Activated CD8-positive, alpha-beta memory T cell treated with anti-CD3 and anti-CD28 coated beads, Interleukin-2, amount 10 ng/mL, durations not matched to agents 7 days and 5 days (primary cell): ENCODE data around the gene ASPSCR1. TPM values are rescaled to one million over a fixed set of nuclear protein-coding genes. Genes with fewer than 3 reads are reported as not detected.
A peak's percentile ranks its signal among the peaks of the same experiment; 100 is the strongest.
"Not testable (repeated sequence)": the region's sequence is repeated elsewhere in the genome, so short reads cannot be mapped to it uniquely, and the experiment has no call there.

ENCODE experiments used
- ATAC-seq: fragments of 150-1000 bp; cut with Tn5 transposase; one replicate; pipeline ENCODE4 v1.10.0; 2021; ENCODE audit warnings: moderate library complexity
- CTCF ChIA-PET: fragments of 350-600 bp; sonication (Branson Sonifier 250); formaldehyde crosslinking; loops from one replicate; lab custom pipeline; 2021; ENCODE audit warnings: antibody characterized with exemption; lab: Charles Lee
- DNase-seq: peaks from one replicate; pipeline ENCODE4 v3.0.0-alpha.2; 2020
- H3K27ac Mint-ChIP-seq: one replicate; pipeline ENCODE4 v1.8.0; 2021; ENCODE audit warnings: mild to moderate bottlenecking, mixed read lengths
- H3K27me3 Mint-ChIP-seq: one replicate; pipeline ENCODE4 v1.8.0; 2021; ENCODE audit warnings: mixed read lengths
- H3K36me3 Mint-ChIP-seq: one replicate; pipeline ENCODE4 v1.8.0; 2021; ENCODE audit warnings: mild to moderate bottlenecking, mixed read lengths
- H3K4me1 Mint-ChIP-seq: one replicate; pipeline ENCODE4 v1.8.0; 2021; ENCODE audit warnings: mixed read lengths
- H3K4me3 Mint-ChIP-seq: one replicate; pipeline ENCODE4 v1.8.0; 2021; ENCODE audit warnings: mild to moderate bottlenecking, moderate library complexity, mixed read lengths
- H3K9me3 Mint-ChIP-seq: one replicate; pipeline ENCODE4 v1.8.0; 2022; ENCODE audit warnings: low read depth, mixed read lengths
- total RNA-seq, 2 experiments: library from RNA; stranded (reverse); gene quantifications; one replicate each; pipeline ENCODE4 v1.2.3, GENCODE V29; 2021

The ASPSCR1 gene
- total RNA-seq, 2 experiments from 2014 or later, result 29.5 to 31.4 TPM

GRCh38 chr17:82031885-82032627 is 54.6 kb downstream of the ASPSCR1 start:
- peak; percentile 67 for ATAC-seq
- H3K27me3 Mint-ChIP-seq, result no peaks in the 10 kb centered on the region
- H3K4me1 Mint-ChIP-seq, result peaks cover 26% of the 10 kb centered on the region
- H3K9me3 Mint-ChIP-seq, result no peaks in the 10 kb centered on the region
- peak overlapping the region; percentile 9 for H3K4me3 Mint-ChIP-seq
- peaks cover 10% of the 10 kb centered on the region for H3K36me3 Mint-ChIP-seq
- CTCF ChIA-PET, result interaction anchor here (1.0 to 4.5 kb wide), 7 partner anchors 11 to 124 kb away, joined by 3 to 56 read pairs (median 4); no protein-coding TSS in a partner anchor
- DNase-seq, result peak; percentile 66
- no peak overlapping the region for H3K27ac Mint-ChIP-seq

- ATAC-seq (no peak), DNase-seq (no peak)
- Mint-ChIP-seq H3K27me3 (no peaks in the 10 kb centered on the region), H3K4me1 (peaks cover 25% of the 10 kb centered on the region), H3K9me3 (no peaks in the 10 kb centered on the region), H3K4me3 (no peak overlapping the region), H3K36me3 (peaks cover 10% of the 10 kb centered on the region), H3K27ac (no peak overlapping the region)
- CTCF ChIA-PET, result interaction anchor here (1.0 to 4.5 kb wide), 8 partner anchors 11 to 173 kb away, joined by 3 to 56 read pairs (median 4); partner anchors contain the start of genes CENPX and LRRC45
These were observed 56.1 kb downstream of the ASPSCR1 start for GRCh38 chr17:82033359-82034085.

DNA sequence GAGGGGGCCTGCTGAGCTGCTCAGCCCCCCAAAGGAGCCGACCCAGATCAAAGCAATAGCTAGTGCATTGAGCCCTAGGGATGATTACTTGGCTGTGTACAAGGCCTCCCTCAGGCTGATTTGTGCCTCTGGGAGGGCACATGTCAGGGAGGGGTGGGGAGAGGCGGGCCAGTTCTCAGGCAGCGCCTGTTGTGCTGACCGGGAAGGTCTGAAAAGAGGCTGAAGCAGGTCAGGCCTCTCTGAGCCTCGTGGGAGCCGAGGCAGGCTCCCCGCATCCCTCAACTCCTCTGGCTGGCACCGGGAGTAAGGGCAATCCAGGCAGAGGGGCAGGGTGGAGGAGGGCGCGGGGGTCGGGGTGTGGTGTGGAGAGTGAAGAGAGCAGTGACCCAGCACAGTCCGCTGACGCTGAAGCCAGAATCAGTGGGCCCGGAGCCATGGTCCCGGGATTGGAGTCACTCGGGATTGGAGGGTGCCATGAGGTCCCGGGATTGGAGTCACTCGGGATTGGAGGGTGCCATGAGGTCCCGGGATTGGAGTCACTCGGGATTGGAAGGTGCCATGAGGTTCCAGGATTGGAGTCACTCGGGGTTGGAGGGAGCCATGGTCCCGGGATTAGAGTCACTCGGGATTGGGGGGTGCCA is 57.1 kb downstream of the ASPSCR1 start:
- peaks cover 10% of the 10 kb centered on the region for H3K36me3 Mint-ChIP-seq
- CTCF ChIA-PET, result interaction anchor here (1.2 to 2.1 kb wide), 5 partner anchors 12 to 172 kb away, joined by 3 to 9 read pairs (median 4); partner anchors contain the start of genes CENPX and LRRC45

GRCh38 chr17:82035488-82035887 is 58.1 kb downstream of the ASPSCR1 start:
- no peaks in the 10 kb centered on the region for H3K27me3 Mint-ChIP-seq
- ATAC-seq (no peak), DNase-seq (no peak)
- no peaks in the 10 kb centered on the region for H3K9me3 Mint-ChIP-seq
- H3K4me1 Mint-ChIP-seq, result peaks cover 23% of the 10 kb centered on the region
- H3K4me3 Mint-ChIP-seq, result peak overlapping the region; percentile 74
- H3K36me3 Mint-ChIP-seq, result peaks cover 7% of the 10 kb centered on the region
- CTCF ChIA-PET, result interaction anchor here (0.8 to 3.5 kb wide), 5 partner anchors 12 to 119 kb away, joined by 3 to 10 read pairs (median 8); partner anchors contain the start of genes CENPX and LRRC45
- no peak overlapping the region for H3K27ac Mint-ChIP-seq

More for the DNA sequence above, 57.1 kb downstream of the ASPSCR1 start:
- no peak for ATAC-seq
- Mint-ChIP-seq H3K27me3 (no peaks in the 10 kb centered on the region), H3K4me1 (peaks cover 27% of the 10 kb centered on the region), H3K4me3 (no peak overlapping the region), H3K9me3 (no peaks in the 10 kb centered on the region), H3K27ac (no peak overlapping the region)
- DNase-seq, result no peak

DNA sequence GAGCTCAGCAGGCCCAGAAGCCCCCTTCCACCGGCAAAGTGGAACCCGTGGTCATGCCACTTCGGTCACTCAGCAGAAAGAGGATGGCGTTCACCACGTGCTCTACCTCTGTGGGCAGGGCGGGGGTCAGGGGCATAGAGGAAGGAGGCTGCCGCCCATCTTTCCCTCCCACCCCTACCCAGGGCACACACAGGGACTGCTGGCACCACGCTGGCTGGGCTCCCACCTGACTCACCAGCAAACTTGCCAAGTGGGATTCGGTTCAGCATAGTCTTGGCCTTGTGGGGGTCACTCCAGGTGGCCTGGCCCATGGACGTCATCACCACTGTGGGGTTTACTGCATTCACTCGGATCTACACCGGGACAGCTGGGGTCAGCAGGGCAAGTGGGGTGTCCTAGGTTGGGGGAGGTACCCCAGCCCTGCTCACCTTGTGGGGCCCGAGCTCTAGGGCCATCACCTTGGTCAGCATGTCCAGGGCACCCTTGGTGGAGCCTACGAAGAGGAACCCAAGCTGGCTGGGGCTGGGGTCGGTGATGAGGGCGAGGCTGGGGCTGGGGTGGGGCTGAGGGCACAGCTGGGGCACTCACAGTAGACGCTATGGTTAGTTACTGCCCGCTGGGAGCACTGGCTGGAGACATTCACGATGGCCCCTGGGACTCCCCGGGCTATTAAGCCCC is 58.7 kb downstream of the ASPSCR1 start:
- no peak for ATAC-seq
- CTCF ChIA-PET, result interaction anchor here (0.8 to 3.5 kb wide), 8 partner anchors 8 to 118 kb away, joined by 3 to 10 read pairs (median 5); partner anchors contain the start of genes CENPX and LRRC45
- Mint-ChIP-seq H3K27ac (no peak overlapping the region), H3K4me3 (peak overlapping the region; percentile 74), H3K27me3 (no peaks in the 10 kb centered on the region), H3K4me1 (peaks cover 22% of the 10 kb centered on the region), H3K36me3 (peaks cover 7% of the 10 kb centered on the region), H3K9me3 (no peaks in the 10 kb centered on the region)
- DNase-seq, result no peak

- CTCF ChIA-PET, result interaction anchor here (0.8 to 3.5 kb wide), 7 partner anchors 9 to 77 kb away, joined by 3 to 10 read pairs (median 5); partner anchors contain the start of genes CENPX and LRRC45
- DNase-seq, result no peak
These were observed 59.2 kb downstream of the ASPSCR1 start for GRCh38 chr17:82036634-82037091.

GRCh38 chr17:82037092-82037888 is 59.9 kb downstream of the ASPSCR1 start, which contains the start of gene DCXR:
TSS of gene DCXR (minus strand) at chr17:82037697. CDS start at chr17:82037682, 15 bp downstream.
- ATAC-seq, result peak; percentile 95
- H3K27ac Mint-ChIP-seq, result peak within 1 kb of the TSS; percentile 91
- CTCF ChIA-PET, result interaction anchor here (0.6 to 3.5 kb wide), 33 partner anchors 7 to 353 kb away, joined by 3 to 18 read pairs (median 5); partner anchors contain the start of genes CD7, CENPX, FASN and LRRC45

More at GRCh38 chr17:82036634-82037091, 59.2 kb downstream of the ASPSCR1 start:
- peaks cover 7% of the 10 kb centered on the region for H3K36me3 Mint-ChIP-seq
- peak overlapping the region; percentile 74 for H3K4me3 Mint-ChIP-seq
- no peaks in the 10 kb centered on the region for H3K27me3 Mint-ChIP-seq
- peak overlapping the region; percentile 28 for H3K27ac Mint-ChIP-seq
- no peaks in the 10 kb centered on the region for H3K9me3 Mint-ChIP-seq
- peaks cover 24% of the 10 kb centered on the region for H3K4me1 Mint-ChIP-seq
- ATAC-seq, result no peak

GRCh38 chr17:82037889-82038195 is 60.4 kb downstream of the ASPSCR1 start:
- Mint-ChIP-seq H3K36me3 (peaks cover 7% of the 10 kb centered on the region), H3K27me3 (no peaks in the 10 kb centered on the region), H3K4me3 (peak overlapping the region; percentile 74), H3K4me1 (peaks cover 24% of the 10 kb centered on the region), H3K9me3 (no peaks in the 10 kb centered on the region), H3K27ac (peak overlapping the region; percentile 91)
- CTCF ChIA-PET, result interaction anchor here (0.6 to 3.5 kb wide), 31 partner anchors 8 to 353 kb away, joined by 3 to 18 read pairs (median 5); partner anchors contain the start of genes CD7, CENPX, FASN and LRRC45
- DNase-seq, result no peak
- no peak for ATAC-seq

More at GRCh38 chr17:82037092-82037888, 59.9 kb downstream of the ASPSCR1 start, which contains the start of gene DCXR:
- Mint-ChIP-seq H3K4me1 (peaks cover 24% of the 10 kb centered on the region), H3K4me3 (peak within 1 kb of the TSS; percentile 74), H3K27me3 (no peaks in the 10 kb centered on the region), H3K9me3 (no peaks in the 10 kb centered on the region), H3K36me3 (peaks cover 7% of the 10 kb centered on the region)
- DNase-seq, result peak; percentile 98

DNA sequence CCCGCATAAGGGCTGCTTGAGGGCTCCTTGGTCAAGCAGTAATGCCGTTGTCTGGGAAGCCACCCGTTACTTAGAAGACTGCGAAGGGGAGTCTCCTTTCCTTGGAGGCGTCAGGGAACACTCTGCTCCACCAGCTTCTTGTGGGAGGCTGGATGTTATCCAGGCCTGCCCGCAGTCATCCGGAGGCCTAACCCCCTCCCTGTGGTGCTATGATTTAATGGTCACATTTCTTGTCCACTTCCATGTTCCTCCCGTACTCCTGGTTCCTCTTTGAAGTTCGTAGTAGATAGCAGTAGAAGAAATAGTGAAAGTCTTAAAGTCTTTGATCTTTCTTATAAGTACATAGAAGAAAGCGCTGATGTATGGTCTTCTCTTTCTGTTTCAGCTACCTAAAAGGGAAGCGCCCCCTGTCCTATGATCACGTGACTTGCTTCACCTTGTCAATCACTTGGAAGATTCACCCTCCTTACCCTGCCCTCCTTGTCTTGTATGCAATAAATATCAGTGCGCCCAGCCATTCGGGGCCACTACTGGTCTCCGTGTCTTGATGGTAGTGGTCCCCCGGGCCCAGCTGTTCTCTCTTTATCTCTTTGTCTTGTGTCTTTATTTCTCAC is 61.5 kb downstream of the ASPSCR1 start:
- DNase-seq, ATAC-seq, H3K36me3 Mint-ChIP-seq, H3K9me3 Mint-ChIP-seq, H3K27ac Mint-ChIP-seq, H3K27me3 Mint-ChIP-seq, H3K4me3 Mint-ChIP-seq: not testable (repeated sequence)
- CTCF ChIA-PET, result interaction anchor here (1.7 to 3.5 kb wide), 5 partner anchors 9 to 117 kb away, joined by 7 to 16 read pairs (median 13); partner anchors contain the start of genes CENPX and LRRC45
- peaks cover 24% of the 10 kb centered on the region for H3K4me1 Mint-ChIP-seq

DNA sequence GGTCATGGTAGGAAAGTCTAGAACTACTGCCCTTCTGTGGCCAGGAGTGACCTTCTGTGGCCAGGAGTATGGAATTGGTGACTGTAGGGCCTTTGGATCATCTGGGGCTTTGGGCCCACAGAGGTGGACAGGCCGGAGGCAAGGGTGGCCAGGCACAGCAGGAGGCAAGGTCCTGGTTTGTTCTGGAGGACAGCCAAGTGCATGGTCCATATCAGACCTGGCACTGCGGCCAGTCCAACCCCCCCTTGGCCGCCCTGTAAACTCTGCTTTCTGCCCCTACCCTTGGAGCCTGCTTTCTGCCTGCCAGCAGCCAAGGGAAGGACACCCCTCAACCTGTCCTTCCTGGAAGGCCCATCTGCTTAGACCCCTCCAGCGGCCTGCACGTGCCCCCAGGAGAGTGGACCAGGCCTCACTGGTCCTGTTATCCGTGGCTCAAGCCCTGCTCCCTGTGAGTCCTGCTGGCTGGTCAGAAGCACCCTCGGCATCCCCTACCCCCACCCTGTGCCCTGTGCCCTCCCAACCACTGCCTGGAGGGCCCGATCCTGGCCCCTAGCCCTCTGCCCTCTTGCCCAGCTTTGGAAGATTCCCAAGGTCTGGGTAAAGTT is 62.4 kb downstream of the ASPSCR1 start:
- no peak for ATAC-seq
- no peak overlapping the region for H3K27ac Mint-ChIP-seq

More for the DNA sequence above, 62.4 kb downstream of the ASPSCR1 start:
- DNase-seq, result no peak
- H3K9me3 Mint-ChIP-seq, result no peaks in the 10 kb centered on the region
- no peaks in the 10 kb centered on the region for H3K27me3 Mint-ChIP-seq
- peaks cover 7% of the 10 kb centered on the region for H3K36me3 Mint-ChIP-seq
- CTCF ChIA-PET, result interaction anchor here (2.5 kb wide), 1 partner anchor 10 kb away, joined by 16 read pairs; no protein-coding TSS in a partner anchor
- H3K4me1 Mint-ChIP-seq, result peaks cover 24% of the 10 kb centered on the region
- no peak overlapping the region for H3K4me3 Mint-ChIP-seq
